HG03103 (cell line): ENCODE measurements around the gene APMAP.
A peak's percentile ranks its signal among the peaks of the same experiment; 100 is the strongest.

Experiments
- ATAC-seq: cut with Tn5 transposase; IDR thresholded peaks from one replicate; pipeline ENCODE4 v1.9.1; 2021; ENCODE audit warnings: low read depth; ENCODE audit not compliant: unreplicated experiment

APMAP gene, protein sequence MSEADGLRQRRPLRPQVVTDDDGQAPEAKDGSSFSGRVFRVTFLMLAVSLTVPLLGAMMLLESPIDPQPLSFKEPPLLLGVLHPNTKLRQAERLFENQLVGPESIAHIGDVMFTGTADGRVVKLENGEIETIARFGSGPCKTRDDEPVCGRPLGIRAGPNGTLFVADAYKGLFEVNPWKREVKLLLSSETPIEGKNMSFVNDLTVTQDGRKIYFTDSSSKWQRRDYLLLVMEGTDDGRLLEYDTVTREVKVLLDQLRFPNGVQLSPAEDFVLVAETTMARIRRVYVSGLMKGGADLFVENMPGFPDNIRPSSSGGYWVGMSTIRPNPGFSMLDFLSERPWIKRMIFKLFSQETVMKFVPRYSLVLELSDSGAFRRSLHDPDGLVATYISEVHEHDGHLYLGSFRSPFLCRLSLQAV

GRCh38 chr20:24992487-24993205 is at the start of gene APMAP:
Gene APMAP, minus strand, starts transcription at chr20:24992751. Its CDS starts 63 bp downstream, at chr20:24992688.
- peak; percentile 90 for ATAC-seq

- no peak for ATAC-seq
Observed at GRCh38 chr20:25041813-25042530, 49.4 kb upstream of the APMAP start.

DNA sequence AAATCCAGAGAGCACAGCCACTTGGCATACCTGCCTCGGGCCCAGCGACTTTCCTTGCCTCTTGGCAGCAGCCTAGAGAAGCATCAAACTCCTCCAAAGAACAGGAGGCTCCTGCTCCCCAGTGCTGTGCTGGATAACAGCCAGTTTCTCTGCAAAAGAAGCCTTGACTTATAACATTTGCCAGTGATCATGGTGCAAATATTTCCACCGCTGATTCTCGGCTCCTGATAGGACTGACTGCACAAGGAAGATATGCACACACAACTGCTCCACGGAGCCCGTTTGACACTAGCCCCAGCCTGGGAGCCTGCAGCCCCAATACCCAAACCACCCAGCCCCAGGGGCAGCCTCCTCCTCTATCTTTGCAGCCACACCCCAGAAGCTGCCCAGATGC is 47.9 kb upstream of the APMAP start:
- ATAC-seq: no peak

DNA sequence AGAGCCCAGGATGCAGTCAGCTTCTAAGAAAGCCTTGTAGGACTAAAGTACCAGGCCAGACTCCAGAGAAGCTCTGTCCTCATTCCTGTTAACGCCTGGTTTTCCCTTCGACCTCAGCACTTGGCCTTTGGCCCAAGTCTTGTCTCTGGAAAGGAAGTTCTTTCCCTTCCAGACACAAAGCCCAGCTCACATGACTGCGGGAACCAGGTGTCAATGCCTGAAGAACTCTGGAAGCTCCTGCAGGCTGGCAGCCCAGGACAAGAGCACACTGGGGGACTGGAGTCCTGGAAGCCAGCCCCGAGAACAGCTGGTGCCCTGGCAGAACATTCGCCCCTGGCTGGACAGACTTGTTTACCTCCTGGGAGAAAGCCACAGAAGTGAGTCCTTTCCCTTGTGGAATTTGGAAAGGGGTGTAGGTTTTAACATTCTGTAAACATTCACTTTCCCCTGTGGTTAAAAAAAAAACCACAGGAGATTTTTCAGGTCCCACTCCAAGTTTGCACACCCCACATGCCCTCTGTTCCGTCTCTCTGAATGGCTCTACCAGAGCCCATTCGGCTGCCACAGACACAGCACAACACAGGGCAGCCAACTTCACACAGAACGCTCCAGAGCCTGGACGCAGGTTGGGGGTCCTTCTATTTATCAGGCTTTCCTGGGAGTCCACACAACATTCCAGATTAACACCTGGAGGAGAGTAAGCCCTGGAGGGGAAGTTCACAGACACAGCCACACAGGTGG is 47.3 kb upstream of the APMAP start:
- ATAC-seq: no peak

DNA sequence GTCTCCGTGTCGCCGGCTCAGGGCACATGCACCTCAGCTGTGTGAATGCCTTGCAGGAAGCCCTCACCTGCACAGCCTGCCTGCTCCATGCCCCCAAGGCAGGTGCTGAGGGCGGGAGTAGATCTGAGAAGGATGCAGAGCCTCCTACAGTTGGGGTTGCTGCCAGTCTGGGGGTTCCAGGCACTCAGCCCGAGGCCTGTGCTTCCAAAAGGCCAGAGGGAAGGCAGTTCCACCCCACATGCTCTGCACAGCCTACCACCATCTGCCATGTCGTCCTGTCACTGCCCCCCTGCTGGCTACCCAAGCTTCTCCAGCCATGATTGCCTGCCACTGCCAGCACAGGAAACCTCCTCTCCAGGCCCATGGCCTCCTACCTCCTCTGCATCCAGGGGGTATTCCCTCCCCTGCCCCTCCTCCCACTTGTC is 46.1 kb upstream of the APMAP start:
- no peak for ATAC-seq

- no peak for ATAC-seq
Observed at GRCh38 chr20:25038103-25038410, 45.5 kb upstream of the APMAP start.

GRCh38 chr20:25037288-25038102 is 44.9 kb upstream of the APMAP start:
- no peak for ATAC-seq

DNA sequence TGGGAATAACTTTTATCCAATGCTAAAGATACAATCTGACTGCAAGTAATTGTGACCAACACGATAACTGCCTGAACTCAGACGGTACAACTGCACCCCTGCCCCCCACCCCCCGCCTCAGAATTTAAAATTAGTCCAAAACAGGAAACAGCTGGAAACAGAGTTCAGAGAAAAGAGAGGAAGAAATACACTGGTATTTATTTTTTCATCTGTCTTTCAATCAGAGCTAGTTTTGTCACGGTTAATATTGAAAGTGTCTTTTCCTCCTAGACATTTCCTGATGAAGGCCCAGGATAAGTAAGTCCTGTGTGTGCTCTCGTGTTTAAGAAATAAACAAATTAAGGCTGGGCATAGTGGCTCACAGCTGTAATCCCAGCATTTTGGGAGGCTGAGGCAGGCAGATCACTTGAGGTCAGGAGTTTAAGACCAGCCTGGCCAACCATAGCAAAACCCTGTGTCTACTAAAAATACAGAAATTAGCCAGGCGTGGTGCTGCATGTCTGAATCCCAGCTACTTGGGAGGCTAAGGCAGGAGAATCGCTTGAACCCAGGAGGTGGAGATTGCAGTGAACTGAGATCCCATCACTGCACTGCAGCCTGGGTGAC is 43.9 kb upstream of the APMAP start:
- no peak for ATAC-seq

DNA sequence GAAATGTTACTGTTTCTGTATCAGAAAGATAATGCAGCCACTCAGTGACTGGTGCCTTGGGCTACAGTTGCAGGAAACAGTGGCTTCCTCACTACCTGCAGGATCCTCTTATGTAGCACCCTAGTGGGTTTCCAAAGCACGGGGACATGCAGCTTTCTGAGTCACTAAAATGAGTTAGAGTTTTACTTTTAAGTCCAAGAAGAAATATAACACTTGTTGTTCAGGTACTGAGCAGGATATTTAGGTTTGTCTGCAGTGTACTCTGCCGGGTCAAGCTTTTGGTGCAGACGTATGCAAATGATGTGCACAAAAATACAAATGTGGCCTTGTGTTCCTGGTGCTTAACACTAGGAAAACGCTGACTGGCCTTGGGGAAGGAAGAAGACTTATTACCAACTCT is 43.4 kb upstream of the APMAP start:
- no peak for ATAC-seq

GRCh38 chr20:25033924-25034300 is 41.4 kb upstream of the APMAP start:
- ATAC-seq: no peak

DNA sequence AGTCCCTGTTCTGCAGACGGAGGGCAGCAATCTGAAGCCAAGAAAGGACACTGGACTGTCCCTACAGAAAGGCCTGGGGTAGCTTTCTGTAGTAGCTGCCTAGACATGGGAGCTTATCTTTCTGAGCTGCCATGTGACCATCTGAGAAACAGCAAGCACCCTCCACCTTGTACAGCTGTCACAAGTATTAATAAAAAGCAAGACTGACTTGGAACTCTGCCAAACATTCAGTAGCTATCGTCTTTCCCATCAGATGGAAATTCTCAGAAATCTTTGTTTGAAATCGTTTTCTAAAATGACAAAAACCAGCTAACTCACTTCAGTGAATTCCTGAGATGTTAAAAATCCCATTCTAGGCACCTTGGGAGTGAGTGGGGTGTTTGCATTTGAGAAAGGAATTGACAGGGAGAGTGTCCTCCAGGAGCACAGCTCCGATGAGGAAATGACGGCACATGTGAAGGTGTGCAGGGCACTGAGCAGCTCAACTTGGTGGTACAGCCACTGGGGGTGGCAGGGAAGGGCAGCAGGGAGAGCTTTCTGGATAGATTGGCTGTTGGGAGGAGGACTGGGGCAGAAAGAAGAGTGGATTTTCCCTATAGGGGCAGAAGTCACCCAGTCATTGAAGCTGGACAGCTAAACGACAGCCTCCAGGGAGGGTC is 40.8 kb upstream of the APMAP start:
- no peak for ATAC-seq

DNA sequence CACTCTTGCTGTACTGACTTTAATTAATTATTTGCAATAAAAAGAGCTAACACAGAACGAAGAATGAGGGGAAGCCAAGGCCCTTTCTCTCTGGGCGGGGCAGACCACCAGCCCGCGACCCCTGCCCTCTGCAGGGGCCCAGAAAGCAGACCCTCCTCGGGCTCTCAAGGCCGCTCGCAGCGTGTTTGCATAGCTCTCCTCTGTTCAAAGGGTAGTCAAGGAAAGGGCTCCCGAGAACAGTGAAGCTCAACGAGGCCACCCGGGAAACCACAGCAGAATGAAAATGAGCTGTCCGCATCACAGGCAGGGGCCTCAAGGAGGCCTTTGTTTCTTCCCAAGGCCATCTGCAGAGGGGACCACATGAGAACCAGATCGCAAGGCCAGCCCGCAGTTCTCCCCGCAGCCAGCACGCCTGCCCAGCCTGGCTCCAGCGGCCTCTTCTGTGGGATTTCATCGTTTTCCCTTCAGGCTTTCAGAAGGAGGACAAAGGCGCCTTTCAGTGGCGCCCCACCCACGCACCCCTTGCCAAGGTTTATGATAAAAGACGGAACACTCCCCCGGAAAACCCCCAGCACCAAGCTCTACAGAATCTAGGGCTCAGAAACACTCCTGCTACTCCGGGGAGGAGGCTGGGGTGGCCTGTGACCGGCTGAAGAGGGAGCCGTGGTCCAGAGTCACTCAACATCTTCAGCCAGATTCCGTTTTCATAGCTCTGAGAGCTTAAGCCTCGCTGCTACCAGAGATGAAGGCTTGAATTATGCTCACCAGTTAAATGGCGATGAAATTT is 40.1 kb upstream of the APMAP start:
- ATAC-seq: no peak

GRCh38 chr20:25032065-25032477 is 39.5 kb upstream of the APMAP start:
- ATAC-seq: no peak

- ATAC-seq: no peak
Observed at GRCh38 chr20:25031241-25031640, 38.7 kb upstream of the APMAP start.

DNA sequence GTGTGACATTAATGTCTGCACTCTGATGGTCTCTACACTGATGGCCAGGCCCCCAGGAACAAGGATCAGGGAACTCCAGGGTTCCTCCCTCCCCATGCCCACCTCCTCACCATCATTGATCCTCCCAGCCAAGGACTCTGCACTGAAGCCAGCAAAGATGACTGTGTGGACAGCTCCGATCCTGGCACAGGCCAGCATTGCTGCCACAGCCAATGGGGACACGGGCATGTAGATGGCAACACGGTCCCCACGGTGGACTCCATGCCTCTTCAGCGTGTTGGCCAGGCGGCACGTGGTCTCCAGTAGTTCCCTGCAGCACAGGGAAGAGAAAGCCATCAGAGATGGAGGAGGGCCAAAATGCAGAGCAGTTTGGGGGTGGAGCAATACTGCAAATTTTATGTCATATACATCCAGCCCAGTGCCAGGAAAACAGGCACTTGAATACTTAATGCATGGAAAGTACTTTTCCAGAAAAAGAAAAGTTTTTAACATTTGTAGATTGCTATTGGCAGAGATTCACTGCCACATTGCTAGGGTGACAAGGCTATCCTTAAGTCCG is 38.2 kb upstream of the APMAP start:
- no peak for ATAC-seq

DNA sequence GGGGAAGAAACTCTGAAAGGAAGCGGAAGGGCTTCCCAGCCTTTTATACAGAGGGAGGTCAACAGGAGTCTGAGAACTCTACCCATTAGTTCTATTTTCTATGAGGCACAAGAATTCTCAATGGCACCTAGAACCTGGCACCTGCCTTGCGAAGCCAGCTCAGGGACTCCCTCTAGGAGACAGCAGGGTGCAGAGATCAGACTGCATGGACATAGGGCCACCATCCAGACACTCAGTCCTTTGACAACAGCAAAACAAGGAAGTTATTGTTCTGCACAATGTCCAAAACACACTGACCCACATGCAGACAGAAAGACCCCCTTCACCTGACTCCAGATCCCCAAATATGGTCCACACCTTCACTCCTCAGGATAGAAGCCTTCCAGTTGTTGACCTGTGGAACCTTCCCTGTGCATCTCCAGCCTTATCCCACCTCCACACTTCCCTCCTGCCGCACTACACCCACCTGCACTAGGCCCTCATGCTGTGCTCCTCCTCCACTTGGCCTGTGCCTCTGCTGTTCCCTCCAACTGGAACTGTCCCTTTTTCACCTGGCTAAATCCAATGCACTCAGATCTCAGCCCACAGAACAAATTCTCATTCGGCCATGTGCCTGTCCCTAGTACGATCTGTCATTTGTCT is 37.6 kb upstream of the APMAP start:
- ATAC-seq: no peak

- no peak for ATAC-seq
Observed at GRCh38 chr20:25025986-25026605, 33.5 kb upstream of the APMAP start.
